ENCODE measurements around the gene PRR19.

PRR19 gene

DNA sequence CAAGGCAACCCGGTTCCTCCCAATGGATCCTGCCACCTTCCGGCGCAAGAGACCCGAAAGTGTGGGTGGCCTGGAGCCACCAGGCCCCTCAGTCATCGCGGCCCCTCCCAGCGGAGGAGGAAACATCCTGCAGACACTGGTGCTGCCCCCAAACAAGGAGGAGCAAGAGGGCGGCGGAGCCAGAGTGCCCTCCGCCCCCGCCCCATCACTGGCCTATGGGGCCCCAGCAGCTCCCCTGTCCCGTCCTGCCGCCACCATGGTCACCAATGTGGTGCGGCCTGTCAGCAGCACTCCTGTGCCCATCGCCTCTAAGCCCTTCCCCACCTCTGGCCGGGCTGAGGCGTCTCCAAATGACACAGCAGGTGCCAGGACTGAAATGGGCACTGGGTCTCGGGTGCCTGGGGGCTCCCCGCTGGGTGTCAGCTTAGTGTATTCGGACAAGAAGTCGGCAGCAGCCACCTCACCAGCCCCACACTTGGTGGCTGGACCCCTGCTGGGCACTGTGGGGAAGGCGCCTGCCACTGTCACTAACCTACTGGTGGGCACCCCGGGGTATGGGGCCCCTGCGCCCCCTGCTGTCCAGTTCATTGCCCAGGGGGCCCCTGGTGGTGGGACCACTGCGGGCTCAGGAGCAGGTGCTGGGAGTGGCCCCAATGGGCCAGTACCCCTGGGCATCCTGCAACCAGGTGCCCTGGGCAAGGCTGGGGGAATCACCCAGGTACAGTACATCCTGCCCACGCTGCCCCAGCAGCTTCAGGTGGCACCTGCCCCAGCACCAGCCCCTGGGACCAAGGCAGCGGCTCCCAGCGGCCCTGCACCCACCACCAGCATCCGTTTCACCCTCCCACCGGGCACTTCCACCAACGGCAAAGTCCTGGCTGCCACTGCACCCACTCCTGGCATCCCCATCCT, 11.2 kb upstream of the PRR19 start:
- in situ Hi-C loops (cut with HindIII; ENCODE audit: low pct_ligation_motif_present, low pct_unique_long_range_greater_than_20kb, low sequenced_read_pairs): no loop called here
- peak; percentile 34 for DNase-seq

DNA sequence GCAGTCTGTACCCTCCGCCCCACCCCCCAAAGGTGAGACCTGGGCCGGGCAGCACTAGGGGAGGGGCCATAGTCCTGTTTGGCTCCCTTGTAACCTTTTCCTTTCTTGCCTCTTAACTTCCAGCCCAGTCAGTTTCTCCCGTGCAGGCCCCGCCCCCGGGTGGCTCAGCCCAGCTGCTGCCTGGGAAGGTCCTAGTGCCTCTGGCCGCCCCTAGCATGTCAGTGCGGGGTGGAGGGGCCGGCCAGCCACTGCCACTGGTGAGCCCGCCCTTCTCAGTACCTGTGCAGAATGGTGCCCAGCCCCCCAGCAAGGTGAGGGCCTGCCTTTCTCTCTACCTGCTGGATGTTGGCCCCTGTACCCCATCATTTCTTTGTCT, 10.5 kb upstream of the PRR19 start:
- in situ Hi-C loops (cut with HindIII; ENCODE audit: low pct_ligation_motif_present, low pct_unique_long_range_greater_than_20kb, low sequenced_read_pairs): no loop called here
- no peak for DNase-seq

DNA sequence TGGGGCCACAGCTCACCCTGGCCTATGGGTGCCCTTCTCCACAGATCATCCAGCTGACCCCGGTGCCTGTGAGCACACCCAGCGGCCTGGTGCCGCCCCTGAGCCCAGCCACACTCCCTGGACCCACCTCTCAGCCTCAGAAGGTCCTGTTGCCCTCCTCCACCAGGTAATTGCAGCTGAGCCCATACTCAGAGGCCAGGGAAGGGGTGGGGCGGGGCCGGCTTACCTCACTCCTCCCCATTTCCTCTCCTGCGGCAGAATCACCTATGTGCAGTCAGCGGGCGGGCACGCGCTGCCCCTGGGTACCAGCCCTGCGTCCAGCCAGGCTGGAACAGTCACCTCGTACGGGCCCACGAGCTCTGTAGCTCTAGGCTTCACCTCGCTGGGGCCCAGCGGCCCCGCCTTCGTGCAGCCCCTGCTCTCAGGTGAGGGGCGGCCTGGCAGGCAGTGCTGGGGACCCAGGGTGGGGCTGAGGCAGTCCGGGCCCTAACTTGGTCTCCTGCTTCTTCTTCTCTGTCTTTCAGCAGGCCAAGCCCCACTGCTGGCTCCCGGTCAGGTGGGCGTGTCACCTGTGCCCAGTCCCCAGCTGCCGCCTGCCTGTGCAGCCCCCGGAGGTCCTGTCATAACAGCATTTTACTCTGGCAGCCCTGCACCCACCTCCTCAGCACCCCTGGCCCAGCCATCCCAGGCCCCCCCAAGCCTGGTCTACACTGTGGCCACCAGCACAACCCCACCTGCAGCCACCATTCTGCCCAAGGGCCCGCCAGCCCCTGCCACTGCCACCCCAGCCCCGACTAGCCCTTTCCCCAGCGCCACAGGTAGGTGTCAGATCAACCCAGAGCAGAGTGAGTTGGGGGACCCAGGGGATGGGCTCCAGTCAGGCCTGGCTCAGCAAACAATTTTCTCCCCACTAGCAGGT, 9.6 kb upstream of the PRR19 start:
- in situ Hi-C loops (cut with HindIII; ENCODE audit: low pct_ligation_motif_present, low pct_unique_long_range_greater_than_20kb, low sequenced_read_pairs): no loop called here
- no peak for DNase-seq

DNA sequence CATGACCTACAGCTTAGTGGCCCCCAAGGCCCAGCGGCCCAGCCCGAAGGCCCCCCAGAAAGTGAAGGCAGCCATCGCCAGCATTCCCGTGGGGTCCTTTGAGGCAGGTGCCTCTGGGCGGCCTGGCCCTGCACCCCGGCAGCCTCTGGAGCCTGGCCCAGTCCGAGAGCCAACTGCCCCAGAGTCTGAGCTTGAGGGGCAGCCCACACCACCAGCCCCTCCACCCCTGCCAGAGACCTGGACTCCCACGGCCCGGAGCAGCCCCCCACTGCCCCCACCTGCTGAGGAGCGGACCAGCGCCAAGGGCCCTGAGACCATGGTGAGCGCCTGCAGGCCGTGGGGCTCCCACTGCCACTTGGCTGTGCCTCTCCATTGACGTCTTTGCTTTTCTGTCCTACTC, 9.0 kb upstream of the PRR19 start:
- in situ Hi-C loops (cut with HindIII; ENCODE audit: low pct_ligation_motif_present, low pct_unique_long_range_greater_than_20kb, low sequenced_read_pairs): no loop called here
- DNase-seq: no peak

DNA sequence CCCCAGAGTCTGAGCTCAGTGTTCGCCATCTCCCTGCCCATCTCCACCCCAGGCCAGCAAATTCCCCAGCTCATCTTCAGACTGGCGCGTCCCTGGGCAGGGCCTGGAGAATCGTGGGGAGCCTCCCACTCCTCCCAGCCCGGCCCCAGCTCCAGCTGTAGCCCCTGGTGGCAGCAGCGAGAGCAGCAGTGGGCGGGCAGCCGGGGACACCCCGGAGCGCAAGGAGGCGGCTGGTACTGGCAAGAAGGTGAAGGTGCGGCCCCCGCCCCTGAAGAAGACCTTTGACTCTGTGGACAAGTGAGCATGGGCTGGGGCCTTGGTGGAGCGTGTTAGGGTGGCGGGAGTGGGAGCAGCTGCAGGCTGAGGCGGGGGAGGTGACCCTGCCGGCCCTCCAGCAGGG, 8.4 kb upstream of the PRR19 start:
- no peak for DNase-seq
- in situ Hi-C loops (cut with HindIII; ENCODE audit: low pct_ligation_motif_present, low pct_unique_long_range_greater_than_20kb, low sequenced_read_pairs): no loop called here

DNA sequence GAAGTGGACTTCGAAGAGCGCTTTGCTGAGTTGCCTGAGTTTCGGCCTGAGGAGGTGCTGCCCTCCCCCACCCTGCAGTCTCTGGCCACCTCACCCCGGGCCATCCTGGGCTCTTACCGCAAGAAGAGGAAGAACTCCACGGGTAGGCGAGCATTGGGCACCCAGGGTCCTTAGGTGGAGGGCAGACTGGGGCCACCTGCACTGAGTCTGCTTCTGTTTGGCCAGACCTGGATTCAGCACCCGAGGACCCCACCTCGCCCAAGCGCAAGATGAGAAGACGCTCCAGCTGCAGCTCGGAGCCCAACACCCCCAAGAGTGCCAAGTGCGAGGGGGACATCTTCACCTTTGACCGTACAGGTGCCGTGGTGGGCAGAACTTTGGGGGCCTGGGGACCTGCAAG, 8.0 kb upstream of the PRR19 start:
- no peak for DNase-seq
- in situ Hi-C loops (cut with HindIII; ENCODE audit: low pct_ligation_motif_present, low pct_unique_long_range_greater_than_20kb, low sequenced_read_pairs): no loop called here

DNA sequence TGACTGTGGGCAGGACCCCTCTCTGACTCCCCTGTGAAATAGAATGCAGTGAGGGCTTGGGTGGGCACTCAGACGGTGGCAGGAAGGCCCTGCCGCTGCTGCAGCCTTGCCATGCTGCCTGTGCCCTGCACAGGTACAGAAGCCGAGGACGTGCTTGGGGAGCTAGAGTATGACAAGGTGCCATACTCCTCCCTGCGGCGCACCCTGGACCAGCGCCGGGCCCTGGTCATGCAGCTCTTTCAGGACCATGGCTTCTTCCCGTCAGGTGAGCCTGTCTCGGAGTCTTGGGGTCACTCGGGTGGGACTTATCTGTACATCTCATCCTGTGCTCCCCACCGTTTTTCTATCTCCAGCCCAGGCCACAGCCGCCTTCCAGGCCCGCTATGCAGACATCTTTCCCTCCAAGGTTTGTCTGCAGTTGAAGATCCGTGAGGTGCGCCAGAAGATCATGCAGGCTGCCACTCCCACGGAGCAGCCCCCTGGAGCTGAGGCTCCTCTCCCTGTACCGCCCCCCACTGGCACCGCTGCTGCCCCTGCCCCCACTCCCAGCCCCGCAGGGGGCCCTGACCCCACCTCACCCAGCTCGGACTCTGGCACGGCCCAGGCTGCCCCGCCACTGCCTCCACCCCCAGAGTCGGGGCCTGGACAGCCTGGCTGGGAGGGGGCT, 7.3 kb upstream of the PRR19 start:
- no peak for DNase-seq
- in situ Hi-C loops (cut with HindIII; ENCODE audit: low pct_ligation_motif_present, low pct_unique_long_range_greater_than_20kb, low sequenced_read_pairs): no loop called here

DNA sequence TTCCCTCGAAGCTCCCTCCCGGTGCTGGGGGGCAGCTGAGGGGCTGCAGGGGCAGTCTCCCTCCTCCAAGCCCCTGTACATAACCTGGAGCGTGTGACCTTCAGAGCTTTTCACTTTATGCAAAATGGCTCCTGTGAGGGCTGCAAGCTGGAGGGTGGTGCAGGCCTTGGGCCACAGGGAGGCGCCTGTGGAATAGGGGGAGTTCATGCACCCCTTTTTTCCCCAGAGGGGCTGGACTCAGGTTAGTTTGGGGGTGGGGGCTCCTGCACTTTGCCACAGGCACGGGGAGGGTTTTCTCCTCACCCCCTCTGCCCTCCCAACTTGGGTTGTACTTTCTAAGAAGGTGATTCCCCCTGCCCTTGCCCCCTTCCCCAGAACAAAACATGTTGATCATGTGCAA, 6.6 kb upstream of the PRR19 start:
- in situ Hi-C loops (cut with HindIII; ENCODE audit: low pct_ligation_motif_present, low pct_unique_long_range_greater_than_20kb, low sequenced_read_pairs): no loop called here
- no peak for DNase-seq

DNA sequence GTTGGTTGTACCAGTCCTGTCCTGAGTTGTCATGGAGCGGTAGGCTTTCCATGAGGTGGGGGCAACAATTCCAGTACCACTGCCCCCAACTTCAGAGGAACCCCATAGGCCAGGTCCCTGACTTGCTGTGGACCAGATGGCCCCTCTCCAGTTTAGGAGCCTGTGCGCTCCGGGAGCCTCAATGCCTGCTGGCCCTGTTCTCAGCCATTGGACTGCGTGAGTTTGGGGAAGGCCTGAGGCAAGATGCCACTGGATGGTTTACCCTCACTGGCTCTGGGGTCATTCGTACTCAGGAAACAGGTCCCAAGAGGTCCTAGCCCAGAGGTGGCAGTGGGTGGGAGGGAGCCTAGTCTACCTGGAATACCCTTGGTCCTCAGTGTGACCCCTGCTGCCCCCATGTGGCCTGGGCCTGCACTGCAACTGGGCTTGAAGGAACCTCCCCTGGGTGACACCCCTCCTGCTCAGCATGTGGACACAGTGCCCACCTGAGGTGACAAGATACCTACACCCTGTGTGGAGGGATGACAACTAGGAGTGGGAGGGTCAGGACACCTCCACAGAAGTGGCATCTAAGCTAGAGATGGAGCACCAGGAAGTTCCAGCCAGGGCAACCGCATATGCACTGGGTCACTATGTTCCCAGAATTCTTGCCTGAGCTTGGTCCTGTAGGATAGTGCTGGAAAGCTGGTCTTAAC, 6.0 kb upstream of the PRR19 start:
- in situ Hi-C loops (cut with HindIII; ENCODE audit: low pct_ligation_motif_present, low pct_unique_long_range_greater_than_20kb, low sequenced_read_pairs): no loop called here
- peak; percentile 65 for DNase-seq

DNA sequence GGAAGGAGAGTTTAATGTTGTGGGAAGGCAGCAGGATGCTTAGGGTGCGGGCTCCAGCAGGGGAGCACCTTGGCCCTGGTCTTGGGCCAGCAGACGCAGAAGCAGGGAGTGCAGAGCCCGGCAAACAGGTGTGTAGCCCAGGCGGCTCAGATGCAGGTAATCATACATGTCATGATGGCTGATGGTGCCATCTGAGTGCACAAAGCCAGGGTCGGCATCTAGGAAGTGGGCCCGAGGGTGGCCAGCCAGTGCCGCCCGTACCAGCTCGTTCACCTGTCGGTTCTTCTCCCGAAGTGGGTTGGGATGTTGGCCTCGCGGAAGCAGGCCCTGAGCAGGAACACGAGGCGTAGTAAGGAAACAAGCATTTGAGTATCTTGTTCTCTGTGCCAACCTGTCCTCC, 4.9 kb upstream of the PRR19 start:
- DNase-seq: no peak
- in situ Hi-C loops (cut with HindIII; ENCODE audit: low pct_ligation_motif_present, low pct_unique_long_range_greater_than_20kb, low sequenced_read_pairs): no loop called here

DNA sequence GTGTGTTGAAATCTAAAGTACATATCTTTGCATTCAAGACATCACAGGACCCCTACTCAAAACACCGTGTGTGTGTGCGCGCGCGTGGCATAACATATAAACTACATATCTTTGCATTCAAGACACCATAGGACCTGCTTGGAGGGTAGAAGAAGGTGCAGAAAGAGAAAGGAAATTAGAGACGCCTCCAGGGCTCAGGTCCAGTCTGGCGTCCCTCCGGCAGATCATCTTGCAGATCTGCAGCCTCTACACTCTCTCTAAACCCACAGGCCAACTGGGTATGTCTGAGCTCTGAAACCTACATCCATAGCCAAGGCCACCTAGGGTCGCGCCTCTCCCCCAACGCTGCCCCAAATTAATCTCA, 1.2 kb downstream of the PRR19 start:
- in situ Hi-C loops (cut with HindIII; ENCODE audit: low pct_ligation_motif_present, low pct_unique_long_range_greater_than_20kb, low sequenced_read_pairs): no loop called here
- no peak for DNase-seq

DNA sequence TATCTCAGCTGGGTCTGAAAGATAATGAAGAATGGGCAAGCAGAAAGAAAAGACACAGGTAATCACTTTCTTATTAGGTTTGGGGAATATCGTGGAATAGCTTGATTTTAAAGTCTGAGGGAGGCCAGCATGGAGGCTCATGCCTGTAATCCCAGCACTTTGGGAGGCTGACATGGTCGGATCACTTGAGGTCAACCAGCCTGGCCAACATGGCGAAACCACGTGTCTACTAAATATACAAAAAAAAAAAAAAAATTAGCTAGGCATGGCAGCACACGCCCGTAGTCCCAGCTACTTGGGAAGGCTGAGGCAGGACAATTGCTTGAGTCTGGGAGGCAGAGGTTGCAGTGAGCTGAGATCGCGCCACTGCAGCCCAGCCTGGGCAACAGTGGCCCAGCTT, 1.9 kb downstream of the PRR19 start:
- no peak for DNase-seq
- in situ Hi-C loops (cut with HindIII; ENCODE audit: low pct_ligation_motif_present, low pct_unique_long_range_greater_than_20kb, low sequenced_read_pairs): no loop called here

DNA sequence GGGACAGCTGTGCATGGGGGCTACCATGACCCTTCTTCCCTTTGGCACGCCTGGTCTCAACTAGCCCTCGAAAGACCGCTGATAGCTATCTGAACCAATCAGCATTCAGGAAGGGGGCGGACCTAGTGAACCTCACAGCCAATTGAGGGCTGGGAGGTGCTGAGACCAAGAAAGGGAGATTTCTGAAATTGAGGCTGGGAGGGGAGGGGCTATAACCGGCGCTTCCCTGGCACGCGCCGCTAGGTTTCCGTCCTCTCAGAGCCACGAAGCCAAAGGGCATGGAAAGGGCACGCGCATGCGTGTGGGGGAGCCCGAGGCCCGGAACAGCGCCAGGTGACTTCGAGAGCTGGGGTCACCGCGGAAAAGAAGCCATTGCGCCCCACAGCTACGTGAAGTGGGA, 4.7 kb downstream of the PRR19 start:
- DNase-seq: no peak
- in situ Hi-C loops (cut with HindIII; ENCODE audit: low pct_ligation_motif_present, low pct_unique_long_range_greater_than_20kb, low sequenced_read_pairs): no loop called here

DNA sequence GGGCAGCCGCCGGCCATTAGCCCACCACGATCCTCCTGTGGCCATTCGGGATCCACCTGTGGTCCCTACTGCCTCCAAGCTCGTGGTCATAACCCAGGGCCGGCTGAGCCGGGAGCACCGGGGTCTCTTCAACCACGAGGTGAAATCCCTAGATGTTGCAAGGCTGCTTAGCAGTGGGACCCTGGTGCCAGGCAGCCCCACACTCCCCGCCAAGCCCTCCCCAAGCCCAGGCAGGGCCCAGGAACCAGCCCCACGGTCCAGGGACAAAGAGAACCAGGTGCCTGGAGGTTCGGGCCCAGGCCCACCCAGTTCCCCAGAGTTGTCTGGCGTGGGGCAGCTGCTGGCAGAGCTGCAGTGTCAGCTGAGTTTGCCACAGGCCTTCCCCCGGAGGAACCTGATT, 7.8 kb downstream of the PRR19 start:
- in situ Hi-C loops (cut with HindIII; ENCODE audit: low pct_ligation_motif_present, low pct_unique_long_range_greater_than_20kb, low sequenced_read_pairs): no loop called here
- DNase-seq: no peak

DNA sequence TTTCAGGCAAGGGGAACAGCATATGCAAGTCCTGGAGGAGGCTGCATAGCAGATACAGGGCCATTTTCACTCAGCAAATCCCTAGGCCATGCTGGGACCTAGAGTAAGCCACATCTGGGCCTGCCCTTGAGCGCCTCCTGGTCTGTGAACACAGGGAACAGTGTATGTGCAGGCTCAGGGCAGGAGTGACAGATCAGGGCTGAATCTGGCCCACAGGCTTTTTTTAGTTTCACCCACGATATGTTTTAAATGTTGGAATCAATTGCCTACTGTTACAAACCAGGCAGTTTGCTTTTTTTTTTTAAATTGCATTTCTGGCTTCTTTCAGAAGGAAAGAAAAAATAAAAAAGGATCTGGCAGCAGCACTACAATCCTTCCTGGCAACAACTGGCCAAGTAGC, 9.7 kb downstream of the PRR19 start:
- in situ Hi-C loops (cut with HindIII; ENCODE audit: low pct_ligation_motif_present, low pct_unique_long_range_greater_than_20kb, low sequenced_read_pairs): no loop called here
- no peak for DNase-seq

DNA sequence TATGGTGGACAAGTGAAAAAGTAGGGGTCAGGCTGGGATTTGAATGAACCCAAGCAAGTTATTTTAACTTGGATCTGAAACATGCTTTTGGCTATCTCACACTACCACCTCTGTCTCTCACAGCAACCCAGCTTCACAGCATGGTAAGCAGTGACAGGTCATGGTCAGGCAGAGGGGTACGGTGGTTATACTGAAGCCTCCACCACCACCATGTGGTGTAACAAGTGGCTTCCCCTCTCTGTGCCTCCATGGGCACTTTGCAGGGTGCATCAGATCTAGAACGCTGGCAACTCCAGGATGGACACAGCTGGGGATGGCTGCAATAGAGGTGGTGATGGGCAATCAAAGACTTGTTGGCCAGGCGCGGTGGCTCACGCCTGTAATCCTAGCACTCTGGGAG, 10.4 kb downstream of the PRR19 start:
- in situ Hi-C loops (cut with HindIII; ENCODE audit: low pct_ligation_motif_present, low pct_unique_long_range_greater_than_20kb, low sequenced_read_pairs): no loop called here
- no peak for DNase-seq

DNA sequence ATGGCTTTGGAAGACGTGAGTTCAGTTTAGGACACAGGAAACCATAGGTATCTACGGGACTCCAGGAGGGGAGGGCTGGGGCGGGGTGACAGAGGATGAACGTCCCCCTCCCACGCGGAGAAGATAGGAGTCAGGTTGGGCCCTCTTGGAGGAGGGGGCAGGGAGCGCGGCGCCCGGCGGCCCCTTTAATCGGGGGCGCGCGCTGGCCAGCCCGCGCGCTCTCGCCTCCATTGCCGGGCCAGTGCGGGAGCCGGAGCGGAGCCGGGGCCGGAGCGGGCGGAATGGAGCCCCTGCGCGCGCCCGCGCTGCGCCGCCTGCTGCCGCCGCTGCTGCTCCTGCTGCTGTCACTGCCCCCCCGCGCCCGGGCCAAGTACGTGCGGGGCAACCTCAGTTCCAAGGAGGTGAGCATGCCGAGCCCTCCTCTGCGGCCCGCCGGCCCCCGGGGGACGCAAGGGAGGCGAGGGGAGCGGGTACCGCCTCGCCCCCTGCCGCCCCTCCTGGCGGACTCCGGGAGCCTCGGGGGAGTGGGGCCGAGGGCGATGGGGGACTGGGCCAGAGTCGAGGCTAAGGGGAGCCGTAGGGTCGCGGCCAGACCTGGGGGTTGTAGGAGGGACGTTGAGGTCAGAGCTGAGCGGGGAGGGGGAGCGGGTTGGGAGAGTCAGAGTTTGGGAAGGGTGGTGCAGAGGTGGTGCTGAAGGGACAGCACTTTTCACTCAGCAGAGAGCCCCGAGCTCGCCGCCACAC, 11.3 kb downstream of the PRR19 start, which contains the start of gene TMEM145:
Gene TMEM145, plus strand, starts transcription at position 214 of the 744 bp plus-strand sequence. Its CDS starts 68 bp downstream, at position 282.
- in situ Hi-C loops (cut with HindIII; ENCODE audit: low pct_ligation_motif_present, low pct_unique_long_range_greater_than_20kb, low sequenced_read_pairs): no loop called here
- peak; percentile 47 for DNase-seq
